Trophoblast cell (in vitro differentiated cells and primary cell): ENCODE data around the gene LMTK2.

ENCODE experiments used
- DNase-seq, 2 donors: peaks; one replicate each; pipeline ENCODE4 v3.0.0-alpha.2; 2016
- H2AFZ ChIP-seq: 2 replicates; pipeline ENCODE4 v1.6.1; 2013; ENCODE audit warnings: low read length, moderate library complexity, mild to moderate bottlenecking; ENCODE audit not compliant: insufficient read depth, poor library complexity
- H2AK5ac ChIP-seq: 2 replicates; pipeline ENCODE4 v1.6.1; 2013; ENCODE audit warnings: mild to moderate bottlenecking, low read length
- H2BK120ac ChIP-seq: 2 replicates; pipeline ENCODE4 v1.6.1; 2013; ENCODE audit warnings: low read length, mild to moderate bottlenecking, moderate library complexity; ENCODE audit not compliant: insufficient read depth, poor library complexity
- H2BK12ac ChIP-seq: 2 replicates; pipeline ENCODE4 v1.6.1; 2013; ENCODE audit warnings: mild to moderate bottlenecking, low read length, moderate library complexity
- H2BK5ac ChIP-seq: 2 replicates; pipeline ENCODE4 v1.6.1; 2013; ENCODE audit warnings: low read length, low read depth, moderate library complexity, mild to moderate bottlenecking; ENCODE audit not compliant: poor library complexity
- H3K14ac ChIP-seq: 2 replicates; pipeline ENCODE4 v1.6.1; 2013; ENCODE audit warnings: mild to moderate bottlenecking, low read length
- H3K18ac ChIP-seq: 2 replicates; pipeline ENCODE4 v1.6.1; 2013; ENCODE audit warnings: mild to moderate bottlenecking, low read length
- H3K23ac ChIP-seq: 2 replicates; pipeline ENCODE4 v1.6.1; 2013; ENCODE audit warnings: low read length
- H3K27ac ChIP-seq: 2 replicates; pipeline ENCODE4 v1.5.1; 2013; ENCODE audit warnings: low read depth, mild to moderate bottlenecking, inconsistent platforms, low read length, moderate library complexity
- H3K27me3 ChIP-seq: 2 replicates; pipeline ENCODE4 v1.6.1; 2013; ENCODE audit warnings: inconsistent platforms, mild to moderate bottlenecking, low read length, moderate library complexity; ENCODE audit not compliant: insufficient read depth
- H3K36me3 ChIP-seq, 2 experiments: 1 replicate in 1 of 2; 2 replicates in 1 of 2; pipeline ENCODE4 v1.6.1; 2013; ENCODE audit warnings: low read length in 2 of 2, mild to moderate bottlenecking in 2 of 2, moderate library complexity in 1 of 2; ENCODE audit not compliant: insufficient read depth in 2 of 2, control insufficient read depth in 1 of 2
- H3K4ac ChIP-seq: 2 replicates; pipeline ENCODE4 v1.6.1; 2013; ENCODE audit warnings: low read depth, mild to moderate bottlenecking, low read length, moderate library complexity
- H3K4me1 ChIP-seq, 2 experiments: 1 replicate in 1 of 2; 2 replicates in 1 of 2; pipeline ENCODE4 v1.6.1; 2013; ENCODE audit warnings: low read length in 2 of 2, mild to moderate bottlenecking in 2 of 2, moderate library complexity in 1 of 2; ENCODE audit not compliant: insufficient read depth in 2 of 2, control insufficient read depth in 1 of 2
- H3K4me2 ChIP-seq: 2 replicates; pipeline ENCODE4 v1.6.1; 2013; ENCODE audit warnings: inconsistent platforms, mild to moderate bottlenecking, low read length, moderate library complexity
- H3K4me3 ChIP-seq: 2 replicates; pipeline ENCODE4 v1.5.1; 2013; ENCODE audit warnings: mild to moderate bottlenecking, low read depth, low read length, inconsistent platforms
- H3K79me1 ChIP-seq: one replicate; pipeline ENCODE4 v1.6.1; 2013; ENCODE audit warnings: low read length
- H3K79me2 ChIP-seq: 2 replicates; pipeline ENCODE4 v1.6.1; 2013; ENCODE audit warnings: low read length, mild to moderate bottlenecking; ENCODE audit not compliant: control insufficient read depth, insufficient read depth, poor library complexity
- H3K9ac ChIP-seq: 2 replicates; pipeline ENCODE4 v1.6.1; 2013; ENCODE audit warnings: mild to moderate bottlenecking, low read length
- H3K9me3 ChIP-seq: 2 replicates; pipeline ENCODE4 v1.6.1; 2013; ENCODE audit warnings: low read depth, mild to moderate bottlenecking, control low read depth, inconsistent platforms, low read length; ENCODE audit not compliant: insufficient read depth
- H4K12ac ChIP-seq: 2 replicates; pipeline ENCODE4 v1.6.1; 2013; ENCODE audit warnings: low read depth, mild to moderate bottlenecking, low read length, moderate library complexity
- H4K8ac ChIP-seq: 2 replicates; pipeline ENCODE4 v1.6.1; 2013; ENCODE audit warnings: low read depth, mild to moderate bottlenecking, low read length, moderate library complexity
- H4K91ac ChIP-seq: one replicate; pipeline ENCODE4 v1.6.1; 2013; ENCODE audit warnings: low read depth, mild to moderate bottlenecking, low read length, moderate library complexity
- WGBS: extraction: QIAGEN DNeasy Blood & Tissue Kit; methylation state at CpG from one replicate; pipeline ENCODE4 v1.1.7; 2013; ENCODE audit warnings: missing lambda C conversion rate; ENCODE audit not compliant: insufficient read length, insufficient coverage; ENCODE audit errors: extremely low coverage; 5-methylcytosine and 5-hydroxymethylcytosine counted together

The LMTK2 gene

GRCh38 chr7:98066208-98066607, 40.5 kb upstream of the LMTK2 start:
- H4K12ac ChIP-seq = no peak overlapping the region
- H3K23ac ChIP-seq = no peak overlapping the region
- H3K36me3 ChIP-seq = no peaks in the 10 kb centered on the region
- peak; percentile 82 to 90 for DNase-seq
- H2AFZ ChIP-seq = no peak overlapping the region
- H3K9ac ChIP-seq = no peak overlapping the region
- H2AK5ac ChIP-seq = no peak overlapping the region
- H2BK120ac ChIP-seq = no peak overlapping the region
- no peaks in the 10 kb centered on the region for H3K79me1 ChIP-seq
- peaks cover 4% of the 10 kb centered on the region for H3K9me3 ChIP-seq
- H3K4me1 ChIP-seq = no peaks in the 10 kb centered on the region
- no peaks in the 10 kb centered on the region for H3K27me3 ChIP-seq
- no peak overlapping the region for H3K4ac ChIP-seq
- no peak overlapping the region for H4K8ac ChIP-seq
- no peak overlapping the region for H4K91ac ChIP-seq
- H2BK5ac ChIP-seq = no peak overlapping the region
- H2BK12ac ChIP-seq = no peak overlapping the region
- H3K27ac ChIP-seq = no peak overlapping the region
- no peak overlapping the region for H3K4me2 ChIP-seq
- H3K18ac ChIP-seq = no peak overlapping the region
- no peaks in the 10 kb centered on the region for H3K79me2 ChIP-seq
- WGBS = no CpG with 5 or more reads among the region's 5 CpGs
- no peak overlapping the region for H3K4me3 ChIP-seq
- H3K14ac ChIP-seq = no peak overlapping the region

- Histone ChIP-seq H3K27ac (no peak overlapping the region), H3K36me3 (no peaks in the 10 kb centered on the region), H3K79me2 (no peaks in the 10 kb centered on the region), H2AFZ (no peak overlapping the region), H2BK120ac (no peak overlapping the region), H3K27me3 (no peaks in the 10 kb centered on the region), H4K91ac (no peak overlapping the region), H3K18ac (no peak overlapping the region), H2BK12ac (no peak overlapping the region), H4K12ac (no peak overlapping the region), H3K9me3 (peaks cover 4% of the 10 kb centered on the region), H3K79me1 (no peaks in the 10 kb centered on the region), H2AK5ac (no peak overlapping the region), H4K8ac (no peak overlapping the region), H2BK5ac (no peak overlapping the region), H3K4me2 (no peak overlapping the region), H3K9ac (no peak overlapping the region), H3K14ac (no peak overlapping the region), H3K23ac (no peak overlapping the region), H3K4me3 (no peak overlapping the region), H3K4me1 (no peaks in the 10 kb centered on the region), H3K4ac (no peak overlapping the region)
- peak; percentile 92 to 94 for DNase-seq
- WGBS = no CpG with 5 or more reads among the region's 9 CpGs
Measured at GRCh38 chr7:98066934-98067507, 39.6 kb upstream of the LMTK2 start.

GRCh38 chr7:98073047-98073446, 33.6 kb upstream of the LMTK2 start:
- Histone ChIP-seq H3K4me3 (no peak overlapping the region), H3K4ac (no peak overlapping the region), H3K14ac (no peak overlapping the region), H3K23ac (no peak overlapping the region), H3K27ac (no peak overlapping the region), H3K79me1 (no peaks in the 10 kb centered on the region), H2AK5ac (no peak overlapping the region), H4K12ac (no peak overlapping the region), H4K8ac (no peak overlapping the region), H4K91ac (no peak overlapping the region), H3K18ac (no peak overlapping the region), H2BK120ac (no peak overlapping the region), H3K27me3 (no peaks in the 10 kb centered on the region), H2BK5ac (no peak overlapping the region), H3K4me2 (no peak overlapping the region), H3K36me3 (no peaks in the 10 kb centered on the region), H3K4me1 (no peaks in the 10 kb centered on the region), H3K9ac (no peak overlapping the region), H3K9me3 (peaks cover 1% of the 10 kb centered on the region), H2BK12ac (no peak overlapping the region), H2AFZ (no peak overlapping the region), H3K79me2 (no peaks in the 10 kb centered on the region)
- no CpG with 5 or more reads among the region's 14 CpGs for WGBS
- DNase-seq = no peak

- Histone ChIP-seq H3K4me1 (no peaks in the 10 kb centered on the region), H2BK5ac (no peak overlapping the region), H3K27ac (no peak overlapping the region), H2BK120ac (no peak overlapping the region), H3K23ac (no peak overlapping the region), H3K9ac (no peak overlapping the region), H3K4me2 (no peak overlapping the region), H3K4ac (no peak overlapping the region), H3K79me1 (no peaks in the 10 kb centered on the region), H4K8ac (no peak overlapping the region), H3K4me3 (no peak overlapping the region), H4K12ac (no peak overlapping the region), H2BK12ac (no peak overlapping the region), H3K18ac (no peak overlapping the region), H3K36me3 (no peaks in the 10 kb centered on the region), H2AK5ac (no peak overlapping the region), H3K27me3 (no peaks in the 10 kb centered on the region), H3K79me2 (no peaks in the 10 kb centered on the region), H3K9me3 (peaks cover 1% of the 10 kb centered on the region), H3K14ac (no peak overlapping the region), H4K91ac (no peak overlapping the region), H2AFZ (no peak overlapping the region)
- DNase-seq = no peak
- no CpG with 5 or more reads among the region's 2 CpGs for WGBS
Measured at GRCh38 chr7:98075801-98076200, 30.9 kb upstream of the LMTK2 start.
